ENCODE results near the gene ELMO1. TPM values are rescaled to one million over a fixed set of nuclear protein-coding genes. Genes with fewer than 3 reads are reported as not detected.

The ELMO1 gene
- total and polyA plus RNA-seq, 4 donors: 29.2 to 98.3 (median 86.8) TPM

- DNase-seq (ENCODE audit: low read depth in 4 of 6, low spot score in 6 of 6): peak in 1 of 6 donors; percentile 92
- Histone ChIP-seq H3K4me1 (ENCODE audit: control insufficient read depth, insufficient read depth, low read length) (no peaks in the 10 kb centered on the region), H3K27ac (ENCODE audit: low read depth, low read length) (no peak overlapping the region), H3K4me3 (ENCODE audit: low read depth, low read length) (no peak overlapping the region), H3K9me3 (ENCODE audit: control insufficient read depth, insufficient read depth, low read length) (peaks cover 3% of the 10 kb centered on the region), H3K36me3 (ENCODE audit: control insufficient read depth, insufficient read depth, low read length) (no peaks in the 10 kb centered on the region), H3K27me3 (ENCODE audit: control insufficient read depth, insufficient read depth, low read length) (no peaks in the 10 kb centered on the region)
- WGBS (ENCODE audit: insufficient coverage): no CpG with 5 or more reads among the region's 1 CpG
Observed at GRCh38 chr7:37236906-37237305, 211.8 kb downstream of the ELMO1 start.

GRCh38 chr7:37235813-37236212 is 212.9 kb downstream of the ELMO1 start:
- no peak for DNase-seq (ENCODE audit: low read depth in 4 of 6, low spot score in 6 of 6)
- Histone ChIP-seq H3K27ac (ENCODE audit: low read depth, low read length) (no peak overlapping the region), H3K4me3 (ENCODE audit: low read depth, low read length) (no peak overlapping the region), H3K27me3 (ENCODE audit: control insufficient read depth, insufficient read depth, low read length) (no peaks in the 10 kb centered on the region), H3K4me1 (ENCODE audit: control insufficient read depth, insufficient read depth, low read length) (no peaks in the 10 kb centered on the region), H3K9me3 (ENCODE audit: control insufficient read depth, insufficient read depth, low read length) (peaks cover 3% of the 10 kb centered on the region), H3K36me3 (ENCODE audit: control insufficient read depth, insufficient read depth, low read length) (no peaks in the 10 kb centered on the region)
- 70% methylated on average over 2 of the region's 4 CpGs for WGBS (ENCODE audit: insufficient coverage)

- no peak overlapping the region for H3K27ac ChIP-seq (ENCODE audit: low read depth, low read length)
- H3K9me3 ChIP-seq (ENCODE audit: control insufficient read depth, insufficient read depth, low read length): peaks cover 3% of the 10 kb centered on the region
- H3K27me3 ChIP-seq (ENCODE audit: control insufficient read depth, insufficient read depth, low read length): no peaks in the 10 kb centered on the region
- H3K4me1 ChIP-seq (ENCODE audit: control insufficient read depth, insufficient read depth, low read length): no peaks in the 10 kb centered on the region
- peak in 4 of 6 donors; percentile 38 to 91 (median 57) for DNase-seq (ENCODE audit: low read depth in 4 of 6, low spot score in 6 of 6)
- H3K4me3 ChIP-seq (ENCODE audit: low read depth, low read length): no peak overlapping the region
- H3K36me3 ChIP-seq (ENCODE audit: control insufficient read depth, insufficient read depth, low read length): no peaks in the 10 kb centered on the region
- WGBS (ENCODE audit: insufficient coverage): no CpG with 5 or more reads among the region's 1 CpG
Observed at GRCh38 chr7:37234928-37235327, 213.7 kb downstream of the ELMO1 start.

- no peaks in the 10 kb centered on the region for H3K4me1 ChIP-seq (ENCODE audit: control insufficient read depth, insufficient read depth, low read length)
- no peak overlapping the region for H3K4me3 ChIP-seq (ENCODE audit: low read depth, low read length)
- 40% methylated on average over 1 of the region's 3 CpGs for WGBS (ENCODE audit: insufficient coverage)
- H3K9me3 ChIP-seq (ENCODE audit: control insufficient read depth, insufficient read depth, low read length): no peaks in the 10 kb centered on the region
- no peaks in the 10 kb centered on the region for H3K36me3 ChIP-seq (ENCODE audit: control insufficient read depth, insufficient read depth, low read length)
- no peak for DNase-seq (ENCODE audit: low read depth in 4 of 6, low spot score in 6 of 6)
- no peak overlapping the region for H3K27ac ChIP-seq (ENCODE audit: low read depth, low read length)
- H3K27me3 ChIP-seq (ENCODE audit: control insufficient read depth, insufficient read depth, low read length): no peaks in the 10 kb centered on the region
Observed at GRCh38 chr7:37234334-37234733, 214.3 kb downstream of the ELMO1 start.

- WGBS (ENCODE audit: insufficient coverage): 100% methylated on average over 3 of the region's 6 CpGs
- no peak for DNase-seq (ENCODE audit: low read depth in 4 of 6, low spot score in 6 of 6)
- Histone ChIP-seq H3K9me3 (ENCODE audit: control insufficient read depth, insufficient read depth, low read length) (no peaks in the 10 kb centered on the region), H3K27ac (ENCODE audit: low read depth, low read length) (no peak overlapping the region), H3K4me1 (ENCODE audit: control insufficient read depth, insufficient read depth, low read length) (no peaks in the 10 kb centered on the region), H3K27me3 (ENCODE audit: control insufficient read depth, insufficient read depth, low read length) (no peaks in the 10 kb centered on the region), H3K36me3 (ENCODE audit: control insufficient read depth, insufficient read depth, low read length) (no peaks in the 10 kb centered on the region), H3K4me3 (ENCODE audit: low read depth, low read length) (no peak overlapping the region)
Observed at GRCh38 chr7:37231613-37232012, 217.1 kb downstream of the ELMO1 start.

GRCh38 chr7:37230221-37230620 is 218.4 kb downstream of the ELMO1 start:
- H3K27ac ChIP-seq (ENCODE audit: low read depth, low read length): no peak overlapping the region
- 76% methylated on average over 2 of the region's 4 CpGs for WGBS (ENCODE audit: insufficient coverage)
- no peaks in the 10 kb centered on the region for H3K4me1 ChIP-seq (ENCODE audit: control insufficient read depth, insufficient read depth, low read length)
- no peaks in the 10 kb centered on the region for H3K27me3 ChIP-seq (ENCODE audit: control insufficient read depth, insufficient read depth, low read length)
- H3K36me3 ChIP-seq (ENCODE audit: control insufficient read depth, insufficient read depth, low read length): no peaks in the 10 kb centered on the region
- H3K9me3 ChIP-seq (ENCODE audit: control insufficient read depth, insufficient read depth, low read length): no peaks in the 10 kb centered on the region
- no peak for DNase-seq (ENCODE audit: low read depth in 4 of 6, low spot score in 6 of 6)
- H3K4me3 ChIP-seq (ENCODE audit: low read depth, low read length): no peak overlapping the region

GRCh38 chr7:37229381-37229780 is 219.3 kb downstream of the ELMO1 start:
- DNase-seq (ENCODE audit: low read depth in 4 of 6, low spot score in 6 of 6): no peak

GRCh38 chr7:37225285-37225969 is 223.2 kb downstream of the ELMO1 start:
- H3K4me1 ChIP-seq (ENCODE audit: control insufficient read depth, insufficient read depth, low read length): no peaks in the 10 kb centered on the region
- no peaks in the 10 kb centered on the region for H3K9me3 ChIP-seq (ENCODE audit: control insufficient read depth, insufficient read depth, low read length)
- WGBS (ENCODE audit: insufficient coverage): 20% methylated on average over 1 of the region's 7 CpGs
- H3K27ac ChIP-seq (ENCODE audit: low read depth, low read length): no peak overlapping the region
- no peaks in the 10 kb centered on the region for H3K36me3 ChIP-seq (ENCODE audit: control insufficient read depth, insufficient read depth, low read length)
- H3K27me3 ChIP-seq (ENCODE audit: control insufficient read depth, insufficient read depth, low read length): no peaks in the 10 kb centered on the region
- peak in 1 of 6 donors; percentile 61 for DNase-seq (ENCODE audit: low read depth in 4 of 6, low spot score in 6 of 6)
- H3K4me3 ChIP-seq (ENCODE audit: low read depth, low read length): no peak overlapping the region

More at GRCh38 chr7:37229381-37229780, 219.3 kb downstream of the ELMO1 start:
- Histone ChIP-seq H3K36me3 (ENCODE audit: control insufficient read depth, insufficient read depth, low read length) (no peaks in the 10 kb centered on the region), H3K9me3 (ENCODE audit: control insufficient read depth, insufficient read depth, low read length) (no peaks in the 10 kb centered on the region), H3K4me1 (ENCODE audit: control insufficient read depth, insufficient read depth, low read length) (no peaks in the 10 kb centered on the region), H3K27ac (ENCODE audit: low read depth, low read length) (no peak overlapping the region), H3K27me3 (ENCODE audit: control insufficient read depth, insufficient read depth, low read length) (no peaks in the 10 kb centered on the region), H3K4me3 (ENCODE audit: low read depth, low read length) (no peak overlapping the region)
- no CpG with 5 or more reads among the region's 1 CpG for WGBS (ENCODE audit: insufficient coverage)

GRCh38 chr7:37224746-37225145 is 223.9 kb downstream of the ELMO1 start:
- 91% methylated on average over 7 of the region's 10 CpGs for WGBS (ENCODE audit: insufficient coverage)
- Histone ChIP-seq H3K36me3 (ENCODE audit: control insufficient read depth, insufficient read depth, low read length) (no peaks in the 10 kb centered on the region), H3K4me1 (ENCODE audit: control insufficient read depth, insufficient read depth, low read length) (no peaks in the 10 kb centered on the region), H3K27ac (ENCODE audit: low read depth, low read length) (no peak overlapping the region), H3K4me3 (ENCODE audit: low read depth, low read length) (no peak overlapping the region), H3K27me3 (ENCODE audit: control insufficient read depth, insufficient read depth, low read length) (no peaks in the 10 kb centered on the region), H3K9me3 (ENCODE audit: control insufficient read depth, insufficient read depth, low read length) (no peaks in the 10 kb centered on the region)
- no peak for DNase-seq (ENCODE audit: low read depth in 4 of 6, low spot score in 6 of 6)

DNA sequence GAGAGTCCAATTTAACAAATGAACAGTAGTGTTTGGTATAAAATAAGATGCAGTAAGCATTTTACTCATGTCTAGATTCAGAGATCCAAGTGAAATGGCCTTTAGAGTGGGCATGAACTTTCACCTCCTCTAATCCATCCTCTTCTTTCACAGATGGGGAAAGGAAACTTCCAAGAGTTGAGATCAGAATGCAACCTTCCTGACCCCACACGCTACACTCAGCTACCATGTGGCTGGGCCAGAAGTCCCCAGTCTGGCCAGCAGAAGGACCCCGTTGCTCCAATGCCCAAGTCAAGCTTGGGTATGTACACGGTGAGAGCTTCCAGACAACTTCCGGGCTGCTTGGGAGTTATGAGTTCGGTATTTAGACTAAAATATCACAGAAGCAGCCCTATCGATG is 228.0 kb downstream of the ELMO1 start:
- Histone ChIP-seq H3K27ac (ENCODE audit: low read depth, low read length) (no peak overlapping the region), H3K36me3 (ENCODE audit: control insufficient read depth, insufficient read depth, low read length) (no peaks in the 10 kb centered on the region)

More for the DNA sequence above, 228.0 kb downstream of the ELMO1 start:
- Histone ChIP-seq H3K27me3 (ENCODE audit: control insufficient read depth, insufficient read depth, low read length) (no peaks in the 10 kb centered on the region), H3K4me3 (ENCODE audit: low read depth, low read length) (no peak overlapping the region), H3K4me1 (ENCODE audit: control insufficient read depth, insufficient read depth, low read length) (peaks cover under 1% of the 10 kb centered on the region), H3K9me3 (ENCODE audit: control insufficient read depth, insufficient read depth, low read length) (no peaks in the 10 kb centered on the region)
- no peak for DNase-seq (ENCODE audit: low read depth in 4 of 6, low spot score in 6 of 6)
- WGBS (ENCODE audit: insufficient coverage): 100% methylated on average over 1 of the region's 6 CpGs
